ENCODE measurements around the gene PPP1R26.
"Not testable (repeated sequence)": the region's sequence is repeated elsewhere in the genome, so short reads cannot be mapped to it uniquely, and the experiment has no call there.

PPP1R26 gene

GRCh38 chr9:135458478-135458877 lies 21.1 kb upstream of the PPP1R26 start:
- not testable (repeated sequence) for DNase-seq (ENCODE audit: low read depth in 2 of 2)

GRCh38 chr9:135461936-135462335 lies 17.6 kb upstream of the PPP1R26 start:
- no peak for DNase-seq (ENCODE audit: low read depth in 2 of 2)

GRCh38 chr9:135463140-135463539 lies 16.4 kb upstream of the PPP1R26 start:
- no peak for DNase-seq (ENCODE audit: low read depth in 2 of 2)

- DNase-seq (ENCODE audit: low read depth in 2 of 2): no peak
Observed at GRCh38 chr9:135464181-135464580, 15.4 kb upstream of the PPP1R26 start.

GRCh38 chr9:135468854-135469521 lies 10.6 kb upstream of the PPP1R26 start:
- DNase-seq (ENCODE audit: low read depth in 2 of 2): peak in 1 of 2 donors; percentile 19

GRCh38 chr9:135471791-135472640 lies 7.6 kb upstream of the PPP1R26 start:
- DNase-seq (ENCODE audit: low read depth in 2 of 2): no peak

- no peak for DNase-seq (ENCODE audit: low read depth in 2 of 2)
Observed at GRCh38 chr9:135473972-135474543, 5.5 kb upstream of the PPP1R26 start.

- no peak for DNase-seq (ENCODE audit: low read depth in 2 of 2)
Observed at GRCh38 chr9:135474915-135475314, 4.7 kb upstream of the PPP1R26 start.

GRCh38 chr9:135476561-135477355 lies 2.8 kb upstream of the PPP1R26 start:
- no peak for DNase-seq (ENCODE audit: low read depth in 2 of 2)

- DNase-seq (ENCODE audit: low read depth in 2 of 2): no peak
Observed at GRCh38 chr9:135478191-135478590, 1.4 kb upstream of the PPP1R26 start.

GRCh38 chr9:135478829-135479468 lies 633 bp upstream of the PPP1R26 start:
- no peak for DNase-seq (ENCODE audit: low read depth in 2 of 2)

GRCh38 chr9:135480071-135480939 lies 723 bp downstream of the PPP1R26 start:
- DNase-seq (ENCODE audit: low read depth in 2 of 2): no peak

GRCh38 chr9:135480940-135481310 lies 1.3 kb downstream of the PPP1R26 start:
- DNase-seq (ENCODE audit: low read depth in 2 of 2): no peak

- DNase-seq (ENCODE audit: low read depth in 2 of 2): no peak
Observed at GRCh38 chr9:135482015-135482754, 2.6 kb downstream of the PPP1R26 start.

- DNase-seq (ENCODE audit: low read depth in 2 of 2): no peak
Observed at GRCh38 chr9:135484460-135485277, 5.1 kb downstream of the PPP1R26 start.

- DNase-seq (ENCODE audit: low read depth in 2 of 2): no peak
Observed at GRCh38 chr9:135485385-135485784, 5.8 kb downstream of the PPP1R26 start.

- no peak for DNase-seq (ENCODE audit: low read depth in 2 of 2)
Observed at GRCh38 chr9:135485832-135486231, 6.2 kb downstream of the PPP1R26 start.

GRCh38 chr9:135486267-135487065 lies 6.9 kb downstream of the PPP1R26 start:
- no peak for DNase-seq (ENCODE audit: low read depth in 2 of 2)
